Ascending aorta (tissue), 2 donors: ENCODE measurements around the gene CLDN20. TPM values are rescaled to one million over a fixed set of nuclear protein-coding genes. Genes with fewer than 3 reads are reported as not detected.

Source experiments
- DNase-seq, 2 donors: peaks; one replicate each; pipeline ENCODE4 v3.0.0-alpha.2; 2019; ENCODE audit warnings: low spot score in 2 of 2
- H3K27ac ChIP-seq, 2 donors: fragments of 200-600 bp; sonication (generic); one replicate each; pipeline ENCODE4 v1.5.1; 2016 to 2017; ENCODE audit warnings: mild to moderate bottlenecking in 1 of 2
- H3K27me3 ChIP-seq: fragments of 200-600 bp; sonication (generic); one replicate; pipeline ENCODE4 v1.5.1; 2017
- H3K36me3 ChIP-seq, 2 donors: fragments of 200-600 bp; sonication (generic); one replicate each; pipeline ENCODE4 v1.5.1; 2016
- H3K4me1 ChIP-seq, 2 donors: fragments of 200-600 bp; sonication (generic); one replicate each; pipeline ENCODE4 v1.5.1; 2016 to 2017; ENCODE audit warnings: mild to moderate bottlenecking in 1 of 2
- H3K4me3 ChIP-seq, 2 donors: fragments of 200-600 bp; sonication (generic); one replicate each; pipeline ENCODE4 v1.5.1; 2016 to 2017; ENCODE audit warnings: mild to moderate bottlenecking in 1 of 2
- H3K9me3 ChIP-seq, 2 donors: fragments of 200-600 bp; sonication (generic); one replicate each; pipeline ENCODE4 v1.5.1; 2016
- CTCF ChIP-seq, 3 experiments: fragments of 200-600 bp in 2 of 3; fragments of 450-650 bp in 1 of 3; sonication (generic) in 2 of 3; IDR thresholded peaks; one replicate each; pipeline ENCODE4 v1.5.1; 2016 to 2019; ENCODE audit warnings: antibody characterized with exemption in 3 of 3, mild to moderate bottlenecking in 1 of 3, moderate library complexity in 1 of 3
- intact Hi-C: fragments of 100-400 bp; cut with DNase I; formaldehyde crosslinking; loops from one replicate; pipeline ENCODE4 v1.15.1; 2023
- total RNA-seq: library from RNA; depleted of rRNA; stranded (reverse); fragments of >200 nt; gene quantifications from one replicate; pipeline ENCODE4 v1.1.0, GENCODE V29; 2016

CLDN20 gene
- total RNA-seq, 1 donor from 2014 or later: not detected

GRCh38 chr6:155270561-155271091, 6.8 kb downstream of the CLDN20 start:
- no peak overlapping the region for H3K4me3 ChIP-seq
- intact Hi-C loops: no loop called here
- H3K36me3 ChIP-seq: no peaks in the 10 kb centered on the region
- no peaks in the 10 kb centered on the region for H3K9me3 ChIP-seq
- H3K4me1 ChIP-seq: peaks cover 3 to 24% of the 10 kb centered on the region in 2 donors
- no peak for TF ChIP-seq CTCF (IDR thresholded peaks at IDR 0.05)
- no peak for DNase-seq
- no peak overlapping the region for H3K27ac ChIP-seq
- no peaks in the 10 kb centered on the region for H3K27me3 ChIP-seq

- Histone ChIP-seq H3K9me3 (no peaks in the 10 kb centered on the region), H3K4me1 (peaks cover 3 to 24% of the 10 kb centered on the region in 2 donors), H3K27ac (no peak overlapping the region), H3K4me3 (no peak overlapping the region), H3K27me3 (no peaks in the 10 kb centered on the region), H3K36me3 (no peaks in the 10 kb centered on the region)
- TF ChIP-seq CTCF (IDR thresholded peaks at IDR 0.05): no peak
- intact Hi-C loops: no loop called here
- DNase-seq: no peak
Measured at GRCh38 chr6:155271145-155271544, 7.3 kb downstream of the CLDN20 start.

- H3K9me3 ChIP-seq: no peaks in the 10 kb centered on the region
- no peaks in the 10 kb centered on the region for H3K27me3 ChIP-seq
- H3K4me1 ChIP-seq: peaks cover 3 to 24% of the 10 kb centered on the region in 2 donors
- no peaks in the 10 kb centered on the region for H3K36me3 ChIP-seq
- H3K27ac ChIP-seq: peak overlapping the region; percentile 54 to 59
- H3K4me3 ChIP-seq: no peak overlapping the region
- no peak for TF ChIP-seq CTCF (IDR thresholded peaks at IDR 0.05)
- intact Hi-C loops: no loop called here
- no peak for DNase-seq
Measured at GRCh38 chr6:155272353-155273232, 8.8 kb downstream of the CLDN20 start.

- Histone ChIP-seq H3K27me3 (no peaks in the 10 kb centered on the region), H3K4me3 (no peak overlapping the region), H3K4me1 (peaks cover 3 to 22% of the 10 kb centered on the region in 2 donors), H3K27ac (peak overlapping the region; percentile 54 to 59), H3K36me3 (no peaks in the 10 kb centered on the region), H3K9me3 (no peaks in the 10 kb centered on the region)
- DNase-seq: no peak
- TF ChIP-seq CTCF (IDR thresholded peaks at IDR 0.05): no peak
- intact Hi-C loops: no loop called here
Measured at GRCh38 chr6:155273431-155273830, 9.6 kb downstream of the CLDN20 start.

GRCh38 chr6:155274106-155274505, 10.3 kb downstream of the CLDN20 start:
- H3K4me1 ChIP-seq: peaks cover 3 to 22% of the 10 kb centered on the region in 2 donors

More at GRCh38 chr6:155274106-155274505, 10.3 kb downstream of the CLDN20 start:
- Histone ChIP-seq H3K4me3 (no peak overlapping the region), H3K36me3 (no peaks in the 10 kb centered on the region), H3K27me3 (no peaks in the 10 kb centered on the region), H3K9me3 (no peaks in the 10 kb centered on the region), H3K27ac (peak overlapping the region; percentile 54 to 59)
- no peak for DNase-seq
- no peak for TF ChIP-seq CTCF (IDR thresholded peaks at IDR 0.05)
- intact Hi-C loops: no loop called here
